Panc1 (cell line): ENCODE results near the gene EEF1A2.

Source experiments
- CTCF ChIP-seq: fragments of 450-650 bp; IDR thresholded peaks from 2 replicates; pipeline ENCODE4 v1.5.1; 2017; ENCODE audit warnings: mild to moderate bottlenecking
- SIN3A ChIP-seq: IDR thresholded peaks from 2 replicates; pipeline ENCODE4 v1.6.1; 2012; ENCODE audit warnings: low read depth, mild to moderate bottlenecking, low read length, moderate library complexity, borderline replicate concordance; ENCODE audit not compliant: insufficient read depth

GRCh38 chr20:63545814-63546213 lies 46.9 kb upstream of the EEF1A2 start:
- no peak for TF ChIP-seq SIN3A
- no peak for TF ChIP-seq CTCF
